Measurements from ENCODE around the gene TMEM255B.

TMEM255B gene

GRCh38 chr13:113758651-113759524 is at the start of gene TMEM255B:
TMEM255B (plus strand) TSS chr13:113759226; CDS start chr13:113759270, 44 bp downstream.
- Histone ChIP-seq H3F3A (ENCODE audit: insufficient read depth, low read length) (no peaks in the 10 kb centered on the region), H4K20me1 (ENCODE audit: insufficient read depth, low read length) (no peaks in the 10 kb centered on the region), H3K9me3 (replicated peaks; ENCODE audit: insufficient read depth, low read length) (no peaks in the 10 kb centered on the region), H2AFZ (ENCODE audit: low read length) (peak within 1 kb of the TSS; percentile 96), H3K79me2 (ENCODE audit: low read length) (no peaks in the 10 kb centered on the region), H3K4me3 (ENCODE audit: low read length) (peak within 1 kb of the TSS; percentile 84), H3K27ac (ENCODE audit: low read length) (no peak within 1 kb of the TSS), H3K9ac (ENCODE audit: low read length) (peak within 1 kb of the TSS; percentile 67), H3K27me3 (replicated peaks; ENCODE audit: insufficient read depth, low read length) (peaks cover 1% of the 10 kb centered on the region; the same call in 1 of the 2 replicates), H3K9me2 (replicated peaks; ENCODE audit: insufficient read depth, low read length) (no peaks in the 10 kb centered on the region), H3K4me1 (ENCODE audit: low read length) (peaks cover 15% of the 10 kb centered on the region), H3K4me2 (ENCODE audit: low read depth, low read length) (peak within 1 kb of the TSS; percentile 100), H3K36me3 (replicated peaks; ENCODE audit: insufficient read depth, low read length) (no peaks in the 10 kb centered on the region)
- TF ChIP-seq CTCF (IDR thresholded peaks at IDR 0.05; ENCODE audit: low read length) (no peak; the same call in 1 of the 2 replicates), EZH2 (optimal IDR thresholded peaks at IDR 0.05; ENCODE audit: low read depth, low read length) (no peak)
- peak; percentile 62 for DNase-seq

GRCh38 chr13:113722921-113723320 is 36.1 kb upstream of the TMEM255B start:
- DNase-seq: no peak
- no peak overlapping the region for H3K4me2 ChIP-seq (ENCODE audit: low read depth, low read length)
- no peaks in the 10 kb centered on the region for H3K36me3 ChIP-seq (replicated peaks; ENCODE audit: insufficient read depth, low read length)
- H4K20me1 ChIP-seq (ENCODE audit: insufficient read depth, low read length): no peaks in the 10 kb centered on the region
- TF ChIP-seq CTCF (IDR thresholded peaks at IDR 0.05; ENCODE audit: low read length): no peak
- TF ChIP-seq EZH2phosphoT487 (IDR thresholded peaks at IDR 0.05; ENCODE audit: low read length): no peak
- TF ChIP-seq EZH2 (optimal IDR thresholded peaks at IDR 0.05; ENCODE audit: low read depth, low read length): no peak
- no peak overlapping the region for H3K4me3 ChIP-seq (ENCODE audit: low read length)
- H3K9me3 ChIP-seq (replicated peaks; ENCODE audit: insufficient read depth, low read length): no peaks in the 10 kb centered on the region
- no peak overlapping the region for H2AFZ ChIP-seq (ENCODE audit: low read length)
- no peak overlapping the region for H3K27ac ChIP-seq (ENCODE audit: low read length)
- no peaks in the 10 kb centered on the region for H3K4me1 ChIP-seq (ENCODE audit: low read length)
- no peaks in the 10 kb centered on the region for H3K27me3 ChIP-seq (replicated peaks; ENCODE audit: insufficient read depth, low read length)
- no peaks in the 10 kb centered on the region for H3K79me2 ChIP-seq (ENCODE audit: low read length)
- peaks cover 3% of the 10 kb centered on the region; the same call in 1 of the 2 replicates for H3F3A ChIP-seq (ENCODE audit: insufficient read depth, low read length)
- no peaks in the 10 kb centered on the region for H3K9me2 ChIP-seq (replicated peaks; ENCODE audit: insufficient read depth, low read length)
- no peak overlapping the region for H3K9ac ChIP-seq (ENCODE audit: low read length)

GRCh38 chr13:113723410-113724015 is 35.5 kb upstream of the TMEM255B start:
- Histone ChIP-seq H3K9ac (ENCODE audit: low read length) (no peak overlapping the region), H3K36me3 (replicated peaks; ENCODE audit: insufficient read depth, low read length) (no peaks in the 10 kb centered on the region), H3K4me2 (ENCODE audit: low read depth, low read length) (no peak overlapping the region), H3K9me2 (replicated peaks; ENCODE audit: insufficient read depth, low read length) (no peaks in the 10 kb centered on the region), H3K4me1 (ENCODE audit: low read length) (no peaks in the 10 kb centered on the region), H2AFZ (ENCODE audit: low read length) (no peak overlapping the region), H3F3A (ENCODE audit: insufficient read depth, low read length) (peaks cover 3% of the 10 kb centered on the region; the same call in 1 of the 2 replicates), H3K79me2 (ENCODE audit: low read length) (no peaks in the 10 kb centered on the region), H3K27ac (ENCODE audit: low read length) (no peak overlapping the region), H3K9me3 (replicated peaks; ENCODE audit: insufficient read depth, low read length) (no peaks in the 10 kb centered on the region), H3K27me3 (replicated peaks; ENCODE audit: insufficient read depth, low read length) (0 out of 2 replicates have a peak, but pooled peaks cover 2% of the 10 kb centered on the region), H4K20me1 (ENCODE audit: insufficient read depth, low read length) (no peaks in the 10 kb centered on the region), H3K4me3 (ENCODE audit: low read length) (no peak overlapping the region)
- DNase-seq: no peak
- TF ChIP-seq CTCF (IDR thresholded peaks at IDR 0.05; ENCODE audit: low read length) (no peak), EZH2phosphoT487 (IDR thresholded peaks at IDR 0.05; ENCODE audit: low read length) (no peak)
